BJ (cell line): ENCODE results near the gene SGK2. TPM values are rescaled to one million over a fixed set of nuclear protein-coding genes. Genes with fewer than 3 reads are reported as not detected.

ENCODE experiments used
- CTCF ChIA-PET: fragments of 350-600 bp; formaldehyde crosslinking; extraction: SDS; loops from one replicate; lab custom pipeline; 2021; ENCODE audit warnings: antibody characterized with exemption, inconsistent platforms; lab: Yijun Ruan, JAX
- POLR2A ChIA-PET: fragments of 300-600 bp; sonication (Branson Sonifier 250); formaldehyde crosslinking; extraction: SDS; loops from one replicate; lab custom pipeline; 2021; ENCODE audit warnings: antibody characterized with exemption; lab: Charles Lee
- DNase-seq: peaks from one replicate; pipeline ENCODE4 v3.0.0-alpha.2; 2011; ENCODE audit warnings: low read depth
- H3K27me3 ChIP-seq: 2 replicates; pipeline ENCODE4 v1.6.0; 2011; ENCODE audit warnings: low read length; ENCODE audit not compliant: control insufficient read depth, insufficient read depth
- H3K36me3 ChIP-seq: 2 replicates; pipeline ENCODE4 v1.5.1; 2011; ENCODE audit warnings: low read length; ENCODE audit not compliant: control insufficient read depth, insufficient read depth
- H3K4me3 ChIP-seq: 2 replicates; pipeline ENCODE4 v1.5.1; 2011; ENCODE audit warnings: low read depth, mild to moderate bottlenecking, control low read depth, low read length
- polyA plus RNA-seq: library from polyadenylated mRNA; depleted of rRNA; stranded (reverse); fragments of >200 nt; gene quantifications from 2 replicates; pipeline ENCODE4 v1.2.3, GENCODE V29; 2011
- TF ChIP-seq, protein P1 (sequence below): IDR thresholded peaks from 2 replicates; pipeline ENCODE4 v1.5.1; 2011; ENCODE audit warnings: low read depth, mild to moderate bottlenecking, control low read depth, inconsistent platforms, low read length, moderate library complexity; ENCODE audit not compliant: insufficient read depth

Gene SGK2
- polyA plus RNA-seq, 1 experiment = 0.16 TPM

DNA sequence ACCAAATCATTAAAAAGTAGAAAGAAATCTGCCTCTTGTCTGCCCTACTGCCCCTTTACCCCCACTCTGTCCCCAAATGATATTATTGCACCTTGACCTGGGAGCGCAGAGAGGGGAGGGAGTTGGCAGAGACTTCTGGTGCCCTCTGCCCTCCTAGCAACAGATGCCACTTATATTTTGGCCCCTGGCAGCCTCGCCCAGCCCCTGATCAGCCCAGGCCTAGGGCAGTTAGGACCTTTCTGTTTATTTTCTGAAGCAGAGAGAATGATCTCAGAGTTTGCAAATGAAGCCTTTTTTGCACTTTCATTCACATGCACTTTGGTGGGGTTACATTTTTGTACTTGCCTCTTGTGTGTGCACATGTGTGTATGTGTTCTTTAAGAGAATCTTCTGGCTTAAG lies 8.4 kb upstream of the SGK2 start:
- TF ChIP-seq, protein P1, sequence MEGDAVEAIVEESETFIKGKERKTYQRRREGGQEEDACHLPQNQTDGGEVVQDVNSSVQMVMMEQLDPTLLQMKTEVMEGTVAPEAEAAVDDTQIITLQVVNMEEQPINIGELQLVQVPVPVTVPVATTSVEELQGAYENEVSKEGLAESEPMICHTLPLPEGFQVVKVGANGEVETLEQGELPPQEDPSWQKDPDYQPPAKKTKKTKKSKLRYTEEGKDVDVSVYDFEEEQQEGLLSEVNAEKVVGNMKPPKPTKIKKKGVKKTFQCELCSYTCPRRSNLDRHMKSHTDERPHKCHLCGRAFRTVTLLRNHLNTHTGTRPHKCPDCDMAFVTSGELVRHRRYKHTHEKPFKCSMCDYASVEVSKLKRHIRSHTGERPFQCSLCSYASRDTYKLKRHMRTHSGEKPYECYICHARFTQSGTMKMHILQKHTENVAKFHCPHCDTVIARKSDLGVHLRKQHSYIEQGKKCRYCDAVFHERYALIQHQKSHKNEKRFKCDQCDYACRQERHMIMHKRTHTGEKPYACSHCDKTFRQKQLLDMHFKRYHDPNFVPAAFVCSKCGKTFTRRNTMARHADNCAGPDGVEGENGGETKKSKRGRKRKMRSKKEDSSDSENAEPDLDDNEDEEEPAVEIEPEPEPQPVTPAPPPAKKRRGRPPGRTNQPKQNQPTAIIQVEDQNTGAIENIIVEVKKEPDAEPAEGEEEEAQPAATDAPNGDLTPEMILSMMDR = no peak
- no peak for DNase-seq
- CTCF ChIA-PET = no interaction called here

DNA sequence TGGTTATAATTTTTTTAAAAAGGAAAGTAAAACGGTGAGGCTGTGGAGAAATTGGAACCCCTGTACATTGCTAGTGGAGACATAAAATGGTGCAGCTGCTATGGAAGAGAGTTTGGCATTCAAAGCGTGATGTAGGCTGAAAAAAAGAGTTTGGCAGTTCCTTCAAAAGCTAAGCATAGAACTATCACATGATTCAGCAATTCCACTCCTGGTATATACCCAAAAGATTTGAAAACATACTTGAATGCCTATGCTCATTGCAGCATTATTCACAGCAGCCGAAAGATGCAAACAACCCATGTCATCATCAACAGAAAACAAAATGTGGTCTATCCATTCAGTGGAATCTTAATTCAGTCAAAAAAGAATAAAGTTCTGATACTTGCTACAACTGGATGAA lies 4.5 kb upstream of the SGK2 start:
- TF ChIP-seq, protein P1 = no peak
- Histone ChIP-seq H3K27me3 (no peaks in the 10 kb centered on the region; the same call in 1 of the 2 replicates), H3K4me3 (no peak overlapping the region), H3K36me3 (no peaks in the 10 kb centered on the region)
- no peak for DNase-seq
- POLR2A ChIA-PET = no interaction called here
- CTCF ChIA-PET = no interaction called here

More for the DNA sequence above, 8.4 kb upstream of the SGK2 start:
- POLR2A ChIA-PET = no interaction called here
- H3K27me3 ChIP-seq = no peaks in the 10 kb centered on the region; the same call in 1 of the 2 replicates
- H3K4me3 ChIP-seq = no peak overlapping the region
- H3K36me3 ChIP-seq = no peaks in the 10 kb centered on the region; the same call in 1 of the 2 replicates

DNA sequence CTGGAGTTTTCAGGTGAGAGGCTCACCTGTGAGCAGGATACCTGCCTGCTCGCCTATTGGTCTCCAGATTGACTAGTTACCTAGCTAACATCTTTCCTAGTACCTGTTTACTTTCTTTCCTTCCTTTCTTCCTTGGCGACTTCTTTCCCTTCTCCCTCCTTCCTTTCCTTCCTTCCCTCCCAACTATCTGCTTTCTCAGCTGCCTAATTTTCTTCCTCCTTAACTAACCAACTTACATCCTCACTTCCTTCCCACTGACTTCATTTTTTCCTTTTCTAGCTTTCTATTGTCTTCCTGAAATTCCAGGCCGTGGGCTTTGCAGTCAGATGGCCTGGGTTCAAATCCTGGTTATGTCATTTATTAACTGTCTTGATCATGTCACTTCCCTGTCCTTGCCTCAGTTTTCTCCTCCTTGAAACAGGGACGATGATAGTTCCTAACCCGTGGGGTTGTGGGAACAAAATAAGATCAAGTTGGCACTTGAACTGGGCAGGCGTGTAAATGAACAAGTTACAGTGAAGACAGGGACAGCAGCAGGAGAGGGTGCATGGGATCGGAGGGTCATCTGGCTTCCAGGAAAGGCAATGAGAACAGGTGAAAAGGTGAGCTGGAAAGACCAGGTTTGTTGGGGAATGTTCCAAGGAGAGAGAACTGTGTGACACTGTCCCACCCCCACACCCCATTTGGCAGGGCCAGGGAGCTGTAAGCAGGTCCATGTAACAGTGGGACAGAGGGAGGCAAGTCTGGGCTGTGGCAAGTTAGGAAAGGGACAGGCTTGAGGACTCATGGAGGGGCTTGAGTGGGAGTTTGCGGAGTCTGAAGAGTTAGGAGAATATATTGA lies 540 bp downstream of the SGK2 start:
- Histone ChIP-seq H3K4me3 (no peak overlapping the region), H3K36me3 (no peaks in the 10 kb centered on the region), H3K27me3 (no peaks in the 10 kb centered on the region)
- TF ChIP-seq, protein P1 = no peak
- DNase-seq = no peak
- ChIA-PET POLR2A (no interaction called here), CTCF (interaction anchor here (0.9 to 4.7 kb wide), 3 partner anchors 11 to 133 kb away, joined by 3 to 27 read pairs (median 4); no protein-coding TSS in a partner anchor)

DNA sequence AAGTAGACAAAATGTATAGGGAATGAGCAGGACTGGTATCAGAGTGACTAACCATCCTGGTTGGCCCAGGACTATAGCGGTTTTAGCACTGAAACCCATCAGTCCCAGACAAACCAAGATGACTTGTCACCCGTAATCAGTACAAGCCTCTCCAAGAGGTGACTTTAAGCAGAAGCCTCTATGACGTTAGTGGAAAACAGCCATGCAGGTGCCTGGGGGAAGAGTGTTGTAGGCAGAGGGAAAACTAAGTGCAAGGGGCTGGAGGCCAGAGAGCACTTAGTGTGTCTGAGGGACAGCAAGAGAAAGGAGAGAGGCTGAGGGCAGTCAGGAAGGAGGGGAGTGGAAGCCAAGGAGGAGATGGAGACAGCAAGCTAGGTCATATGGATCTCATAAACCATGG lies 2.1 kb downstream of the SGK2 start:
- POLR2A ChIA-PET = no interaction called here
- TF ChIP-seq, protein P1 = no peak

DNA sequence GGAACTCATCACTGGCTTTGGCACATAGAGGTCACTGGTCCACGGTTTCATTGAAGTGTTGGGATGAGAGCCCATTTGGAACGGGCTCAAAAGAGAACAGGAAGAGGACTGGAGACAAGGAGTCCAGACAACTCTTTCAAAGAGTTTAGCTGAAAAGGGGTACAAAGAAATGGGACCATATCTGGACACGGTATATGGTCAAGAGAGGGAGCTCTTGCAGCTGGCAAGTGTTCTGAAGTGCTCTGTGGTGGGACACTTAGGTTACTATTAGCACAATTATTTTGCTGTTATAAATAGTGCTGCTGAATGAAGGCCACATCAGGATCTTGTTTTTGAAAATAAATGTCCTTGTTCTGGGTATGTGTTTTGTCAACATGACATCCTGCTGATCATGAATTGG lies 4.6 kb downstream of the SGK2 start:
- no peak for DNase-seq
- Histone ChIP-seq H3K36me3 (no peaks in the 10 kb centered on the region), H3K4me3 (no peak overlapping the region), H3K27me3 (no peaks in the 10 kb centered on the region)
- ChIA-PET CTCF (no interaction called here), POLR2A (no interaction called here)
- TF ChIP-seq, protein P1 = 0 out of 2 replicates have a peak, but pooled peaks have one; percentile 2

More for the DNA sequence above, 2.1 kb downstream of the SGK2 start:
- DNase-seq = no peak
- CTCF ChIA-PET = interaction anchor here (4.7 kb wide), 1 partner anchor 22 kb away, joined by 27 read pairs; no protein-coding TSS in a partner anchor
- no peaks in the 10 kb centered on the region for H3K36me3 ChIP-seq
- no peaks in the 10 kb centered on the region for H3K27me3 ChIP-seq
- no peak overlapping the region for H3K4me3 ChIP-seq
